Panc1 (cell line): ENCODE results near the gene TMEM45B. TPM values are rescaled to one million over a fixed set of nuclear protein-coding genes. Genes with fewer than 3 reads are reported as not detected.
"Not testable (repeated sequence)": the region's sequence is repeated elsewhere in the genome, so short reads cannot be mapped to it uniquely, and the experiment has no call there.

ENCODE experiments used
- ATAC-seq: fragments of 200-7000 bp; cut with Tn5 transposase; 2 replicates; pipeline ENCODE4 v1.9.1; 2020; ENCODE audit warnings: mild to moderate bottlenecking, moderate library complexity
- BruUV-seq: library from RNA; stranded (reverse); fragments of 400-500 nt; replicated peaks from 2 replicates; lab custom pipeline; 2021; lab: Mats Ljungman, UMichigan
- CTCF ChIA-PET: fragments of 300-600 bp; sonication (Branson Sonifier 250); formaldehyde crosslinking; loops from one replicate; lab custom pipeline; 2022; ENCODE audit warnings: antibody characterized with exemption; lab: Charles Lee
- POLR2A ChIA-PET: fragments of 300-600 bp; sonication (Branson Sonifier 250); formaldehyde crosslinking; loops from one replicate; lab custom pipeline; 2022; ENCODE audit warnings: antibody characterized with exemption; lab: Charles Lee
- DNase-seq: peaks from one replicate; pipeline ENCODE4 v3.0.0-alpha.2; 2010; ENCODE audit warnings: low read depth, low spot score
- H3K27ac ChIP-seq: 2 replicates; pipeline ENCODE4 v1.5.1; 2011; ENCODE audit warnings: mild to moderate bottlenecking, low read length, inconsistent platforms
- H3K27me3 ChIP-seq: fragments of 200-500 bp; sonication (Bioruptor generic); 2 replicates; pipeline ENCODE4 v1.6.0; 2014; ENCODE audit warnings: low read length, inconsistent platforms; ENCODE audit not compliant: control insufficient read depth, insufficient read depth
- H3K36me3 ChIP-seq: fragments of 200-500 bp; sonication (Bioruptor generic); 2 replicates; pipeline ENCODE4 v1.5.1; 2014; ENCODE audit warnings: inconsistent platforms, mild to moderate bottlenecking, low read length, moderate library complexity; ENCODE audit not compliant: control insufficient read depth, insufficient read depth
- H3K4me1 ChIP-seq: 2 replicates; pipeline ENCODE4 v1.5.1; 2011; ENCODE audit warnings: inconsistent platforms, mild to moderate bottlenecking, low read length, moderate library complexity; ENCODE audit not compliant: control insufficient read depth, insufficient read depth
- H3K4me3 ChIP-seq, 2 experiments: 2 replicates each; pipeline ENCODE4 v1.5.1; 2011 to 2012; ENCODE audit warnings: low read depth in 2 of 2, low read length in 2 of 2, mild to moderate bottlenecking in 2 of 2, inconsistent platforms in 1 of 2, moderate library complexity in 1 of 2
- H3K9me3 ChIP-seq: fragments of 200-500 bp; sonication (Bioruptor generic); 2 replicates; pipeline ENCODE4 v1.5.1; 2014; ENCODE audit warnings: low read depth, mild to moderate bottlenecking, inconsistent platforms, low read length, moderate library complexity; ENCODE audit not compliant: control insufficient read depth, insufficient read depth
- CTCF ChIP-seq: fragments of 450-650 bp; IDR thresholded peaks from 2 replicates; pipeline ENCODE4 v1.5.1; 2017; ENCODE audit warnings: mild to moderate bottlenecking
- SIN3A ChIP-seq: IDR thresholded peaks from 2 replicates; pipeline ENCODE4 v1.6.1; 2012; ENCODE audit warnings: low read depth, mild to moderate bottlenecking, low read length, moderate library complexity, borderline replicate concordance; ENCODE audit not compliant: insufficient read depth
- TCF7L2 ChIP-seq: IDR thresholded peaks from 2 replicates; pipeline ENCODE4 v1.6.1; 2011; ENCODE audit warnings: mild to moderate bottlenecking, low read depth, low read length, inconsistent platforms
- in situ Hi-C: cut with HindIII; loops from 2 replicates; pipeline ENCODE4 v1.10.0; 2016; ENCODE audit warnings: low sequenced_read_pairs, low pct_unique_long_range_greater_than_20kb
- intact Hi-C: fragments of 100-400 bp; cut with micrococcal nuclease; formaldehyde crosslinking; loops from one replicate; pipeline ENCODE4 v1.10.0; 2022; ENCODE audit not compliant: unreplicated experiment
- total RNA-seq: library from RNA; stranded (reverse); gene quantifications from one replicate; pipeline ENCODE4 v1.2.1, GENCODE V29; 2021; ENCODE audit not compliant: unreplicated experiment
- TF ChIP-seq, protein P1 (sequence below), 2 experiments: IDR thresholded peaks; 2 replicates each; pipeline ENCODE4 v1.6.1; 2011 to 2012; ENCODE audit warnings: low read depth in 2 of 2, control low read depth in 1 of 2, low read length in 1 of 2, mild to moderate bottlenecking in 1 of 2, moderate library complexity in 1 of 2; ENCODE audit not compliant: insufficient read depth in 1 of 2

The TMEM45B gene
- total RNA-seq, 1 experiment from 2014 or later, result 2.6 TPM

DNA sequence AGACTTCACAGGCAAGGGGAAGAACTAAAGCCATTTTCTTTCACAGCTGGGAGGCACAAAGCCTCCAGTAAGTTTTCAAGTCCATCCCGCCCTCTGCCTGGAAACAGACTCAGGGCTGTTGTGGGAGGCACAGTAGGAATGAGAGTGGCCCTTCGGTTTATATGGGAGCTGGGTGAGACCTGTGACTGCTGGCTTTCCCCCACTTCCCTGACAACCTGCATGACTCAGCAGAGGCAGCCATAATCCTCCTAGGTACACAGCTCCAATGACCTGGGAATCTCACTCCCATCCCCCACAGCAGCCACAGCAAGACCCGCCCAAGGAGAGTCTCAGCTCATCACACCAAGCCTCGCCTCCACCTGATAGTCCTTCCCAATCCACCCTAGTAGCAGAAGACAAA is 12.1 kb upstream of the TMEM45B start:
- BruUV-seq, result no TSS peak
- Histone ChIP-seq H3K27me3 (no peaks in the 10 kb centered on the region; the same call in 1 of the 2 replicates), H3K27ac (no peak overlapping the region), H3K9me3 (no peaks in the 10 kb centered on the region), H3K36me3 (no peaks in the 10 kb centered on the region), H3K4me3 (no peak overlapping the region), H3K4me1 (no peaks in the 10 kb centered on the region)
- DNase-seq, result no peak
- TF ChIP-seq CTCF (no peak), SIN3A (no peak)
- ChIA-PET CTCF (no interaction called here), POLR2A (no interaction called here)
- in situ Hi-C loops (no loop called here), intact Hi-C loops (no loop called here)
- ATAC-seq, result no peak

DNA sequence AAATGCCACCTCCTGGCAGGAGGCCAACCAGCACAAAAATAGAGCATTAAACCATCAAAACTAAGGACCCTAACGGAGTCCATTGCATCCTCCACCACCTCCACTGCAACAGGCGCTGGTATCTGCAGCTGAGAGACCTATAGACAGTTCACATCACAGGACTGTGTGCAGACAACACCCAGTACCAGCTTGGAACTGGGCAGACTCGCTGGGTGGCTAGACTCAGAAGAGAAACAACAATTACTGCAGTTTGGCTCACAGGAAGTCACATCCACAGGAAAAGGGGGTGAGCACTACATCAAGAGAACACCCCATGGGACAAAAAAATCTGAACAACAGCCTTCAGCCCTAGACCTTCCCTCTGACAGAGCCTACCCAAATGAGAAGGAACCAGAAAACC is 11.6 kb upstream of the TMEM45B start:
- in situ Hi-C loops, result no loop called here
- DNase-seq (no peak), ATAC-seq (no peak)
- no peaks in the 10 kb centered on the region for H3K36me3 ChIP-seq
- H3K4me3 ChIP-seq, result no peak overlapping the region
- no peak overlapping the region for H3K27ac ChIP-seq
- no peaks in the 10 kb centered on the region for H3K4me1 ChIP-seq
- BruUV-seq, result no TSS peak
- ChIA-PET CTCF (no interaction called here), POLR2A (no interaction called here)
- H3K9me3 ChIP-seq, result no peaks in the 10 kb centered on the region
- TF ChIP-seq, protein P1, sequence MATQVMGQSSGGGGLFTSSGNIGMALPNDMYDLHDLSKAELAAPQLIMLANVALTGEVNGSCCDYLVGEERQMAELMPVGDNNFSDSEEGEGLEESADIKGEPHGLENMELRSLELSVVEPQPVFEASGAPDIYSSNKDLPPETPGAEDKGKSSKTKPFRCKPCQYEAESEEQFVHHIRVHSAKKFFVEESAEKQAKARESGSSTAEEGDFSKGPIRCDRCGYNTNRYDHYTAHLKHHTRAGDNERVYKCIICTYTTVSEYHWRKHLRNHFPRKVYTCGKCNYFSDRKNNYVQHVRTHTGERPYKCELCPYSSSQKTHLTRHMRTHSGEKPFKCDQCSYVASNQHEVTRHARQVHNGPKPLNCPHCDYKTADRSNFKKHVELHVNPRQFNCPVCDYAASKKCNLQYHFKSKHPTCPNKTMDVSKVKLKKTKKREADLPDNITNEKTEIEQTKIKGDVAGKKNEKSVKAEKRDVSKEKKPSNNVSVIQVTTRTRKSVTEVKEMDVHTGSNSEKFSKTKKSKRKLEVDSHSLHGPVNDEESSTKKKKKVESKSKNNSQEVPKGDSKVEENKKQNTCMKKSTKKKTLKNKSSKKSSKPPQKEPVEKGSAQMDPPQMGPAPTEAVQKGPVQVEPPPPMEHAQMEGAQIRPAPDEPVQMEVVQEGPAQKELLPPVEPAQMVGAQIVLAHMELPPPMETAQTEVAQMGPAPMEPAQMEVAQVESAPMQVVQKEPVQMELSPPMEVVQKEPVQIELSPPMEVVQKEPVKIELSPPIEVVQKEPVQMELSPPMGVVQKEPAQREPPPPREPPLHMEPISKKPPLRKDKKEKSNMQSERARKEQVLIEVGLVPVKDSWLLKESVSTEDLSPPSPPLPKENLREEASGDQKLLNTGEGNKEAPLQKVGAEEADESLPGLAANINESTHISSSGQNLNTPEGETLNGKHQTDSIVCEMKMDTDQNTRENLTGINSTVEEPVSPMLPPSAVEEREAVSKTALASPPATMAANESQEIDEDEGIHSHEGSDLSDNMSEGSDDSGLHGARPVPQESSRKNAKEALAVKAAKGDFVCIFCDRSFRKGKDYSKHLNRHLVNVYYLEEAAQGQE (IDR thresholded peaks at IDR 0.05; ENCODE audit: insufficient read depth in 1 of 2, low read depth in 2 of 2, low read length in 1 of 2), result no peak
- TF ChIP-seq SIN3A, result no peak
- TF ChIP-seq TCF7L2, result no peak
- intact Hi-C loops, result no loop called here
- H3K27me3 ChIP-seq, result no peaks in the 10 kb centered on the region; the same call in 1 of the 2 replicates

DNA sequence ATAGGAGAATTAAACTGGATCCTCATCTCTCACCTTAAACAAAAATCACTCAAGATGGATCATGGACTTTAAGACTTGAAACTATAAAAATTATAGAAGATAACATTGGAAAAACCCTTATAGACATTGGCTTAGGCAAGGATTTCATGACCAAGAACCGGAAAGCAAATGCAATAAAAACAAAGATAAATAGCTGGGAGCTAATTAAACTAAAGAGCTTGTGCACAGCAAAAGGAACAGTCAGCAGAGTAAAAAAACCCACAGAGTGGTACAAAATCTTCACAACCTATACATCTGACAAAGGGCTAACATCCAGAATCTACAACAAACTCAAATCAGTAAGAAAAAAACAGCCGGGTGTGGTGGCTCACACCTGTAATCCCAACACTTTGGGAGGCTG is 7.4 kb upstream of the TMEM45B start:
- H3K27me3 ChIP-seq, intact Hi-C loops, POLR2A ChIA-PET, ATAC-seq, H3K9me3 ChIP-seq, BruUV-seq, in situ Hi-C loops, H3K4me3 ChIP-seq, CTCF ChIA-PET, H3K27ac ChIP-seq, H3K4me1 ChIP-seq, DNase-seq, H3K36me3 ChIP-seq: not testable (repeated sequence)
